GM12891 (cell line): Measurements from ENCODE around the gene CYBC1.

Experiments used
- POLR2AphosphoS5 ChIP-seq: IDR thresholded peaks from 2 replicates; pipeline ENCODE4 v1.6.1; 2011; ENCODE audit warnings: low read depth, low read length, control low read depth
- SPI1 ChIP-seq: IDR thresholded peaks from 2 replicates; pipeline ENCODE4 v1.6.1; 2011; ENCODE audit warnings: low read depth, low read length, control low read depth

DNA sequence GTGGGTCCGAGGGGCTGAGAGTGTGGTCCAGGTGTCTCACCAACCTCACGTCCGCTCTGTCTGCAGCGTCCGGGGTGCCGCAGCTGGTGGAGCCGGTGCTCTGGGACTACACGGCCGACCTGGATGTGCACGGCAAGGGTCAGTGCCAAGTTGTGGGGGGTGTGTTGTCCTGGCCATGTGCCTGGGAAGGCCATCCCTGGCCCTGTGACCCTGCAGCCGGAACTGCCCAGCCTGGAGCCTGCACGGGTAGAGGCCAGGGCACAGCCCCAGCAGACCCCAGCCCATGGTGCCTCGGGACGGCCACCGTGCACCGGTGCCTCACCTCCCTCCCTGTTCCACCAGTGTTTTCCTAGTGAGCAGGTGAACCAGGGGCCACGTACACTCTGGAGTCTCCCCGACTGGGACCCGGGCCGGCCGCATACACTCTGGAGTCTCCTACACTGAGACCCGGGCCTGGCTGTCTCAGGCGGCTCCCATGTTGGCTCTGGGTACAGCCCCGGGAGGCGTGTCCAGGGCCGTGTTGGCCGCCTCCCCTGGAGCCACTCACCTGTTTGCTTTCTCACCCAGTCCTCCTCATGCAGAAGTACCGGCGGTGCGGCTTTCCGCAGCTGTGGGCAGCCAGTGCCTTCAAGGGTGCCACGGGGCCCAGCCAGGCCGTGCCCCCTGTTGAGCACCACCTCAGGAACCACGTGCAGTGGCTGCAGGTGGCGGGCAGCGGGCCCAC lies 13.8 kb downstream of the CYBC1 start:
- no peak for TF ChIP-seq POLR2AphosphoS5
- no peak for TF ChIP-seq SPI1
